SK-N-SH treated with all-trans-retinoic acid at 6 μM for 48 hours (cell line): Measurements from ENCODE around the gene CHM.

Experiments
- BACH2 ChIP-seq: fragments of 250-450 bp; sonication (Bioruptor Pico); IDR thresholded peaks from 2 replicates; pipeline ENCODE4 v1.9.0; 2021; ENCODE audit warnings: mild to moderate bottlenecking, borderline replicate concordance
- GLIS3 ChIP-seq: fragments of 250-450 bp; sonication (Bioruptor Pico); IDR thresholded peaks from 2 replicates; pipeline ENCODE4 v1.5.0; 2020; ENCODE audit warnings: mild to moderate bottlenecking, moderate library complexity
- TF ChIP-seq, protein P1 (sequence below): fragments of 250-450 bp; sonication (Bioruptor Pico); IDR thresholded peaks from 2 replicates; pipeline ENCODE4 v1.5.1; 2020; ENCODE audit warnings: low read depth, mild to moderate bottlenecking, moderate library complexity
- TF ChIP-seq, protein P2 (sequence below): fragments of 250-450 bp; sonication (Bioruptor Pico); IDR thresholded peaks from 2 replicates; pipeline ENCODE4 v1.5.0; 2020; ENCODE audit warnings: mild to moderate bottlenecking, moderate library complexity

DNA sequence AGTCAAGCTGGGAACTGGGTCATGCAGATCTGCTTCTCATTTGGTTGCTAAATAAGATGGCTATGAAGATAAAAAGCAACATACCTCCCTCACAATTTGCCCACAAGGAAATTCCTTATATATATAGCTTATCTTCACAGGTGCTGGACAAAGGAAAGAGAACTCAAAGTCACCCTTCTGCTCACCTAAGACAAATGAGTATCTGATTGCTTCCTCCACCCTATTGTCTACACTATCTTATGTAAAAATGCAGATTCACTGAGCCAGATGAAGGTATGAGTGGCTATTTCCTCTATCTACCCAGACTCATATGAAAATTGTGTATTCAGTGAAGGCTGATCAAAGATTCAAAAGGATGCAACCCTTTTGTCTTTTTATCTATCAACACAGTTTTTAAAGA is 50.8 kb downstream of the CHM start:
- TF ChIP-seq, protein P1, sequence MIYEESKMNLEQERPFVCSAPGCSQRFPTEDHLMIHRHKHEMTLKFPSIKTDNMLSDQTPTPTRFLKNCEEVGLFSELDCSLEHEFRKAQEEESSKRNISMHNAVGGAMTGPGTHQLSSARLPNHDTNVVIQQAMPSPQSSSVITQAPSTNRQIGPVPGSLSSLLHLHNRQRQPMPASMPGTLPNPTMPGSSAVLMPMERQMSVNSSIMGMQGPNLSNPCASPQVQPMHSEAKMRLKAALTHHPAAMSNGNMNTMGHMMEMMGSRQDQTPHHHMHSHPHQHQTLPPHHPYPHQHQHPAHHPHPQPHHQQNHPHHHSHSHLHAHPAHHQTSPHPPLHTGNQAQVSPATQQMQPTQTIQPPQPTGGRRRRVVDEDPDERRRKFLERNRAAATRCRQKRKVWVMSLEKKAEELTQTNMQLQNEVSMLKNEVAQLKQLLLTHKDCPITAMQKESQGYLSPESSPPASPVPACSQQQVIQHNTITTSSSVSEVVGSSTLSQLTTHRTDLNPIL (CRISPR knock-in tag): no peak
- TF ChIP-seq BACH2 (CRISPR knock-in tag) (no peak), GLIS3 (CRISPR knock-in tag) (no peak)
- TF ChIP-seq, protein P2, sequence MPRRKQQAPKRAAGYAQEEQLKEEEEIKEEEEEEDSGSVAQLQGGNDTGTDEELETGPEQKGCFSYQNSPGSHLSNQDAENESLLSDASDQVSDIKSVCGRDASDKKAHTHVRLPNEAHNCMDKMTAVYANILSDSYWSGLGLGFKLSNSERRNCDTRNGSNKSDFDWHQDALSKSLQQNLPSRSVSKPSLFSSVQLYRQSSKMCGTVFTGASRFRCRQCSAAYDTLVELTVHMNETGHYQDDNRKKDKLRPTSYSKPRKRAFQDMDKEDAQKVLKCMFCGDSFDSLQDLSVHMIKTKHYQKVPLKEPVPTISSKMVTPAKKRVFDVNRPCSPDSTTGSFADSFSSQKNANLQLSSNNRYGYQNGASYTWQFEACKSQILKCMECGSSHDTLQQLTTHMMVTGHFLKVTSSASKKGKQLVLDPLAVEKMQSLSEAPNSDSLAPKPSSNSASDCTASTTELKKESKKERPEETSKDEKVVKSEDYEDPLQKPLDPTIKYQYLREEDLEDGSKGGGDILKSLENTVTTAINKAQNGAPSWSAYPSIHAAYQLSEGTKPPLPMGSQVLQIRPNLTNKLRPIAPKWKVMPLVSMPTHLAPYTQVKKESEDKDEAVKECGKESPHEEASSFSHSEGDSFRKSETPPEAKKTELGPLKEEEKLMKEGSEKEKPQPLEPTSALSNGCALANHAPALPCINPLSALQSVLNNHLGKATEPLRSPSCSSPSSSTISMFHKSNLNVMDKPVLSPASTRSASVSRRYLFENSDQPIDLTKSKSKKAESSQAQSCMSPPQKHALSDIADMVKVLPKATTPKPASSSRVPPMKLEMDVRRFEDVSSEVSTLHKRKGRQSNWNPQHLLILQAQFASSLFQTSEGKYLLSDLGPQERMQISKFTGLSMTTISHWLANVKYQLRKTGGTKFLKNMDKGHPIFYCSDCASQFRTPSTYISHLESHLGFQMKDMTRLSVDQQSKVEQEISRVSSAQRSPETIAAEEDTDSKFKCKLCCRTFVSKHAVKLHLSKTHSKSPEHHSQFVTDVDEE (CRISPR knock-in tag): no peak
